ENCODE results near the gene SPATS2L.

SPATS2L gene

GRCh38 chr2:200408428-200409316 is 102.2 kb downstream of the SPATS2L start:
- no peak for FAIRE-seq

GRCh38 chr2:200411831-200412230 is 105.3 kb downstream of the SPATS2L start:
- FAIRE-seq (no peak), DNase-seq (ENCODE audit: insufficient read length) (no peak)
- TF ChIP-seq POLR2A (IDR thresholded peaks at IDR 0.05; ENCODE audit: low read depth, low read length) (no peak), POLR2AphosphoS5 (IDR thresholded peaks at IDR 0.05; ENCODE audit: low read depth, low read length) (no peak), TAF1 (IDR thresholded peaks at IDR 0.05; ENCODE audit: borderline replicate concordance, low read depth, low read length) (no peak)

More at GRCh38 chr2:200408428-200409316, 102.2 kb downstream of the SPATS2L start:
- no peak for DNase-seq (ENCODE audit: insufficient read length)
- TF ChIP-seq TAF1 (IDR thresholded peaks at IDR 0.05; ENCODE audit: borderline replicate concordance, low read depth, low read length) (no peak), POLR2A (IDR thresholded peaks at IDR 0.05; ENCODE audit: low read depth, low read length) (no peak), POLR2AphosphoS5 (IDR thresholded peaks at IDR 0.05; ENCODE audit: low read depth, low read length) (no peak)

DNA sequence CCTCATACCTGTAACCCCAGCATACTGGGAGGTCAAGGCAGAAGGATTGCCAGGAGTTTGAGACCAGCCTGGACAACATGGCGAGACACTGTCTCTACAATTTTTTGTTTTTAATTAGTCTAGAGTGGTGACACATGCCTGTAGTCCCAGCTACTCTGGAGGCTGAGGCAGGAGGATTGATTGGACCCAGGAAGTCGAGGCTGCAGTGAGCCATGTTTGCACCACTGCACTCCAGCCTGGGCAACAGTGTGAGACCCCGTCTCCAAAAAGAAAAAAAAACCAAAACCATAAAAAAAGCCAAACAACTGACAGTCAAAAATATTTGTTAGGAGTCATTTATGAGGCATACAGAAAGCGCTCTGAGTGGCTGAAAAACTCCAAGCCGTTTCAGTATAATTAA is 107.9 kb downstream of the SPATS2L start:
- DNase-seq (ENCODE audit: insufficient read length) (no peak), FAIRE-seq (no peak)
- TF ChIP-seq POLR2A (IDR thresholded peaks at IDR 0.05; ENCODE audit: low read depth, low read length) (no peak), TAF1 (IDR thresholded peaks at IDR 0.05; ENCODE audit: borderline replicate concordance, low read depth, low read length) (no peak), POLR2AphosphoS5 (IDR thresholded peaks at IDR 0.05; ENCODE audit: low read depth, low read length) (no peak)

DNA sequence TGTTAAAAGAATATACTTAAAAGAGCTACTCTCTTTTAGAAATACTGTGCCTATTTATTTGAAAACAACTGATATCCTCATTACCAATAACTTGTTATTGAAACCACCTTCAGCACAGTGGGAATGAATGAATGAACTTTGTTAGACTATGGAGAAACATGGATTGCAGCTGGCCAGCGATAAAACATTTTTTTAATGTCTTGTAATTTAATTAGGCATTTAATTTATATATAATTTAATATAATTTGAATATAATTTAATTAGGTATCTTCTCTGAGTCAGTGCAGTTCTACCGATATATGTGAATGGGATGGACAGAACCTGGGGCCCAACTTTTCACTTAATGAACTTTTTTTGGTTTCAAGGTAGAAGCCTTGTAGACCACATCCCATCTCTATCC is 109.0 kb downstream of the SPATS2L start:
- DNase-seq (ENCODE audit: insufficient read length) (no peak), FAIRE-seq (no peak)

GRCh38 chr2:200416878-200417277 is 110.4 kb downstream of the SPATS2L start:
- no peak for FAIRE-seq
- no peak for TF ChIP-seq TAF1 (IDR thresholded peaks at IDR 0.05; ENCODE audit: borderline replicate concordance, low read depth, low read length)
- no peak for TF ChIP-seq POLR2A (IDR thresholded peaks at IDR 0.05; ENCODE audit: low read depth, low read length)
- no peak for TF ChIP-seq POLR2AphosphoS5 (IDR thresholded peaks at IDR 0.05; ENCODE audit: low read depth, low read length)
- DNase-seq (ENCODE audit: insufficient read length) = no peak

More for the DNA sequence above, 109.0 kb downstream of the SPATS2L start:
- TF ChIP-seq POLR2A (IDR thresholded peaks at IDR 0.05; ENCODE audit: low read depth, low read length) (no peak), POLR2AphosphoS5 (IDR thresholded peaks at IDR 0.05; ENCODE audit: low read depth, low read length) (no peak), TAF1 (IDR thresholded peaks at IDR 0.05; ENCODE audit: borderline replicate concordance, low read depth, low read length) (no peak)

DNA sequence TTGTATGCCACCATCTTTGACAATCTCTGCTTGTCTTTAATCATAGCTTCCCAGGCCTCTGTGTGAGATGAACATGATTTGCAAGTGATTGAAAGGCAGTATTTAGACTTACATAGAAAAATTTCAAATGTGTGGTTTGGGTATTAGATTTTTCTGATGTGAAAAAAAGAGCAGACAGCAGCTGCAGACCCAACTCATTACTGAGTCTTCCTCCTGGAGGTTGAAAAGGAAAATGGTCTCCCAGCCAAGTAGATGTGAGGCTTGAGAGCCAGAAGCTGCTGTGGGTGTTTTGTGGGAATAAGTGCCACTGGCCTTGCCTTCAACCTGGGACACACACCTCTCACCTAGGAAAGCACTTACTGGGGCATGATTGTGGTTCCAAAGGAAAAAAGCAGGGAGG is 110.9 kb downstream of the SPATS2L start:
- no peak for DNase-seq (ENCODE audit: insufficient read length)
- FAIRE-seq = no peak

GRCh38 chr2:200418399-200418798 is 111.9 kb downstream of the SPATS2L start:
- DNase-seq (ENCODE audit: insufficient read length) = no peak
- no peak for TF ChIP-seq POLR2AphosphoS5 (IDR thresholded peaks at IDR 0.05; ENCODE audit: low read depth, low read length)
- TF ChIP-seq TAF1 (IDR thresholded peaks at IDR 0.05; ENCODE audit: borderline replicate concordance, low read depth, low read length) = no peak
- no peak for TF ChIP-seq POLR2A (IDR thresholded peaks at IDR 0.05; ENCODE audit: low read depth, low read length)
- FAIRE-seq = no peak

More for the DNA sequence above, 110.9 kb downstream of the SPATS2L start:
- no peak for TF ChIP-seq TAF1 (IDR thresholded peaks at IDR 0.05; ENCODE audit: borderline replicate concordance, low read depth, low read length)

DNA sequence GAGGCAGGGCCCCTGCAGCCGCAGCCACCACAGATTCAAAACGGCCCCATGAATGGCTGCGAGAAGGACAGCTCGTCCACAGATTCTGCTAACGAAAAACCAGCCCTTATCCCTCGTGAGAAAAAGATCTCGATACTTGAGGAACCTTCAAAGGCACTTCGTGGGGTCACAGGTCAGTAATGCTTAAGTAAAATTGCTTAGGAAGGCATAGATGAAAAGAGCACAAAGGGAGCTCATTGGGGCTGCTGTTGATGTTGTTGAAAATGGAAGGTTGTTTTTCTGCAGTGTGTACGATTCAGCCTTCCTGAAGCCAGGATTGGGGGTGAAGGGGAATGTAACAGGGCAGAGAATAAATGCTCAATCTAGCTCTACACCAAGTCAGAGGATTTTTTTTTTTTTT is 112.8 kb downstream of the SPATS2L start:
- FAIRE-seq (no peak), DNase-seq (ENCODE audit: insufficient read length) (no peak)
- TF ChIP-seq POLR2A (IDR thresholded peaks at IDR 0.05; ENCODE audit: low read depth, low read length) = no peak
- TF ChIP-seq TAF1 (IDR thresholded peaks at IDR 0.05; ENCODE audit: borderline replicate concordance, low read depth, low read length) = no peak
- TF ChIP-seq POLR2AphosphoS5 (IDR thresholded peaks at IDR 0.05; ENCODE audit: low read depth, low read length) = no peak

- FAIRE-seq (no peak), DNase-seq (ENCODE audit: insufficient read length) (no peak)
- TF ChIP-seq POLR2AphosphoS5 (IDR thresholded peaks at IDR 0.05; ENCODE audit: low read depth, low read length) = no peak
- TF ChIP-seq POLR2A (IDR thresholded peaks at IDR 0.05; ENCODE audit: low read depth, low read length) = no peak
- no peak for TF ChIP-seq TAF1 (IDR thresholded peaks at IDR 0.05; ENCODE audit: borderline replicate concordance, low read depth, low read length)
Observed at GRCh38 chr2:200421270-200421669, 114.8 kb downstream of the SPATS2L start.

- no peak for TF ChIP-seq POLR2A (IDR thresholded peaks at IDR 0.05; ENCODE audit: low read depth, low read length)
- no peak for TF ChIP-seq POLR2AphosphoS5 (IDR thresholded peaks at IDR 0.05; ENCODE audit: low read depth, low read length)
- no peak for TF ChIP-seq TAF1 (IDR thresholded peaks at IDR 0.05; ENCODE audit: borderline replicate concordance, low read depth, low read length)
- DNase-seq (ENCODE audit: insufficient read length) (no peak), FAIRE-seq (peak; percentile 30)
Observed at GRCh38 chr2:200422071-200422470, 115.6 kb downstream of the SPATS2L start.

- DNase-seq (ENCODE audit: insufficient read length) = no peak
- no peak for FAIRE-seq
- TF ChIP-seq TAF1 (IDR thresholded peaks at IDR 0.05; ENCODE audit: borderline replicate concordance, low read depth, low read length) = no peak
- no peak for TF ChIP-seq POLR2AphosphoS5 (IDR thresholded peaks at IDR 0.05; ENCODE audit: low read depth, low read length)
- no peak for TF ChIP-seq POLR2A (IDR thresholded peaks at IDR 0.05; ENCODE audit: low read depth, low read length)
Observed at GRCh38 chr2:200422532-200423261, 116.2 kb downstream of the SPATS2L start.

Measured in GM12892 (cell line).